Naive thymus-derived CD8-positive, alpha-beta T cell (primary cell): ENCODE data around the gene NAT8. TPM values are rescaled to one million over a fixed set of nuclear protein-coding genes. Genes with fewer than 3 reads are reported as not detected.
"Not testable (repeated sequence)": the region's sequence is repeated elsewhere in the genome, so short reads cannot be mapped to it uniquely, and the experiment has no call there.

Experiments
- ATAC-seq, 2 donors: fragments of 150-1000 bp; cut with Tn5 transposase in 1 of 2; sonication (Bioruptor Pico), chemical (Tn5 transposase) in 1 of 2; 1 replicate in 1 of 2; 2 replicates in 1 of 2; pipeline ENCODE4 v1.10.0; 2021; ENCODE audit warnings: mild to moderate bottlenecking in 2 of 2, moderate library complexity in 2 of 2
- POLR2A ChIA-PET: fragments of 350-600 bp; sonication (Branson Sonifier 250); formaldehyde crosslinking; loops from one replicate; lab custom pipeline; 2021; ENCODE audit warnings: antibody characterized with exemption; lab: Charles Lee
- DNase-seq, 10 donors: peaks; one replicate each; pipeline versions ENCODE4 v3.0.0 to v3.0.0-alpha.2; 2020 to 2022
- H3K27ac Mint-ChIP-seq, 10 donors: one replicate each; pipeline ENCODE4 v1.8.0; 2020 to 2022; ENCODE audit warnings: mild to moderate bottlenecking in 10 of 10, mixed read lengths in 10 of 10, moderate library complexity in 4 of 10, inconsistent platforms in 1 of 10
- H3K27me3 Mint-ChIP-seq, 5 donors: one replicate each; pipeline ENCODE4 v1.8.0; 2021 to 2022; ENCODE audit warnings: mixed read lengths in 5 of 5
- H3K36me3 Mint-ChIP-seq, 3 donors: one replicate each; pipeline ENCODE4 v1.8.0; 2020 to 2022; ENCODE audit warnings: mixed read lengths in 3 of 3, mild to moderate bottlenecking in 2 of 3, inconsistent platforms in 1 of 3
- H3K4me1 Mint-ChIP-seq, 4 donors: one replicate each; pipeline ENCODE4 v1.8.0; 2021 to 2022; ENCODE audit warnings: mixed read lengths in 4 of 4
- H3K4me3 Mint-ChIP-seq, 10 donors: one replicate each; pipeline ENCODE4 v1.8.0; 2020 to 2022; ENCODE audit warnings: mild to moderate bottlenecking in 10 of 10, mixed read lengths in 10 of 10, moderate library complexity in 6 of 10, inconsistent platforms in 1 of 10
- H3K9me3 Mint-ChIP-seq, 9 donors: one replicate each; pipeline ENCODE4 v1.8.0; 2020 to 2022; ENCODE audit warnings: mixed read lengths in 9 of 9, mild to moderate bottlenecking in 3 of 9, inconsistent platforms in 1 of 9, moderate library complexity in 1 of 9
- polyA plus RNA-seq, 3 donors: library from polyadenylated mRNA; unstranded; fragments of 300-500 nt; fragmentation: Illumina TruSeq; gene quantifications; one replicate each; pipeline ENCODE4 v1.2.3, GENCODE V29; 2021
- total RNA-seq, 8 experiments: library from RNA in 2 of 8; stranded (reverse) in 2 of 8; gene quantifications; one replicate each; pipeline ENCODE4 v1.2.3 and lab custom pipeline; 2021 to 2026

The NAT8 gene, protein sequence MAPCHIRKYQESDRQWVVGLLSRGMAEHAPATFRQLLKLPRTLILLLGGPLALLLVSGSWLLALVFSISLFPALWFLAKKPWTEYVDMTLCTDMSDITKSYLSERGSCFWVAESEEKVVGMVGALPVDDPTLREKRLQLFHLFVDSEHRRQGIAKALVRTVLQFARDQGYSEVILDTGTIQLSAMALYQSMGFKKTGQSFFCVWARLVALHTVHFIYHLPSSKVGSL
- total RNA-seq (not detected), polyA plus RNA-seq (not detected), total RNA-seq (lab: John Stamatoyannopoulos, UW) (0 reads per million in 6 experiments)

GRCh38 chr2:73642338-73643018 lies at the start of gene NAT8:
Gene NAT8, minus strand, starts transcription at chr2:73642422. Its CDS starts 794 bp downstream, at chr2:73641628.
- Mint-ChIP-seq H3K36me3 (peaks cover 0 to 23% (median 2%) of the 10 kb centered on the region in 3 donors), H3K27me3 (peaks cover 9 to 49% (median 20%) of the 10 kb centered on the region in 5 donors), H3K9me3 (peaks cover 0 to 26% (median 11%) of the 10 kb centered on the region in 9 donors), H3K4me3 (no peak within 1 kb of the TSS), H3K4me1 (no peaks in the 10 kb centered on the region), H3K27ac (peak within 1 kb of the TSS in 2 of 10 donors; percentile 30 to 47)
- DNase-seq (no peak), ATAC-seq (no peak)
- POLR2A ChIA-PET, result no interaction called here

- Mint-ChIP-seq H3K9me3 (peaks cover 0 to 19% (median 4%) of the 10 kb centered on the region in 9 donors), H3K36me3 (peaks cover 0 to 10% (median 6%) of the 10 kb centered on the region in 3 donors)
- H3K27me3 Mint-ChIP-seq, H3K27ac Mint-ChIP-seq, H3K4me3 Mint-ChIP-seq, H3K4me1 Mint-ChIP-seq, POLR2A ChIA-PET: not testable (repeated sequence)
- ATAC-seq, result peak; percentile 74 to 79
- peak in 6 of 10 donors; percentile 6 to 24 (median 9) for DNase-seq
These were observed 48.3 kb upstream of the NAT8 start for GRCh38 chr2:73690372-73691088.

- H3K4me3 Mint-ChIP-seq, POLR2A ChIA-PET, H3K27ac Mint-ChIP-seq, H3K27me3 Mint-ChIP-seq, H3K4me1 Mint-ChIP-seq, DNase-seq, ATAC-seq: not testable (repeated sequence)
- Mint-ChIP-seq H3K36me3 (peaks cover 0 to 10% (median 6%) of the 10 kb centered on the region in 3 donors), H3K9me3 (peaks cover 0 to 19% (median 4%) of the 10 kb centered on the region in 9 donors)
These were observed 46.3 kb upstream of the NAT8 start for GRCh38 chr2:73688494-73688893.

DNA sequence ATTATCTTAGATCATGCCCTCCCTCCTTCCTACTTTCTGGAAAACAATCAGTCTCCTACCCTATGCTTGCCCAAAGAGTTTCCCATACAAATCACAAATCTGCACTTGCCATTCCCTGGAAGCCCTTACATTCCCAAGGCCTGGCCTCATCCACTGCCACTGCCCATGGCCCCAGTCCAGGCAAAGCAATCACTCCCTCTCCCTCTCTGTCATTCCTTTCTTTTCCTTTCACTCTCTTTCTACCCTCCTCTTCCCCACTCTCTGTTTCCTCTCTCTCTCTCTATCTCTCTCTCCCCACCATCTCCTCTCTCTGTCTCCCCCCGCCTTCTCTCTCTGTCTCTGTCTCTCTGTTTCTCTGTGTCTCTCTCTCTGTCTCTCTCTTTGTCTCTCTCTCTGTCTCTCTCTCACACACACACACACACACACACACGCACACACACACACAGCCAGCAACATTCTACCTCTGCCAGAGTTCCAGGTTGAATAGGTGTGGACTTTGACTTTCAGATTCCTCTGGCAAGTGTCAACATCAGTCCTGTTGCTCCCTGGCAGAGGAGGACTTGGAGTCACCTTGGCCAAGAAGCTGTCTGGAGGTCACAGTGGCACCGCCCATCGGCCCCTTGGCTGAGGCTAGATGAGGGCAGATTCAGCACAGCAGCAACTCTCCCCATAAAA lies 43.7 kb upstream of the NAT8 start:
- Mint-ChIP-seq H3K9me3 (peaks cover 0 to 19% (median 4%) of the 10 kb centered on the region in 9 donors), H3K27ac (peak overlapping the region in 2 of 10 donors; percentile 7 to 12), H3K36me3 (peaks cover 0 to 10% (median 6%) of the 10 kb centered on the region in 3 donors), H3K4me3 (no peak overlapping the region), H3K4me1 (no peaks in the 10 kb centered on the region), H3K27me3 (peaks cover 0 to 2% (median 0%) of the 10 kb centered on the region in 5 donors)
- no peak for DNase-seq
- ATAC-seq, result no peak
- POLR2A ChIA-PET, result no interaction called here

- DNase-seq, ATAC-seq, H3K27ac Mint-ChIP-seq, H3K27me3 Mint-ChIP-seq, H3K4me1 Mint-ChIP-seq, H3K4me3 Mint-ChIP-seq, POLR2A ChIA-PET: not testable (repeated sequence)
- Mint-ChIP-seq H3K9me3 (peaks cover 0 to 19% (median 4%) of the 10 kb centered on the region in 9 donors), H3K36me3 (peaks cover 0 to 10% (median 6%) of the 10 kb centered on the region in 3 donors)
These were observed 42.7 kb upstream of the NAT8 start for GRCh38 chr2:73684905-73685304.

- peaks cover 0 to 16% (median 4%) of the 10 kb centered on the region in 9 donors for H3K9me3 Mint-ChIP-seq
- peaks cover 0 to 10% (median 6%) of the 10 kb centered on the region in 3 donors for H3K36me3 Mint-ChIP-seq
- POLR2A ChIA-PET, H3K4me1 Mint-ChIP-seq, ATAC-seq, H3K27ac Mint-ChIP-seq, H3K27me3 Mint-ChIP-seq, DNase-seq, H3K4me3 Mint-ChIP-seq: not testable (repeated sequence)
These were observed 42.1 kb upstream of the NAT8 start for GRCh38 chr2:73684325-73684724.

DNA sequence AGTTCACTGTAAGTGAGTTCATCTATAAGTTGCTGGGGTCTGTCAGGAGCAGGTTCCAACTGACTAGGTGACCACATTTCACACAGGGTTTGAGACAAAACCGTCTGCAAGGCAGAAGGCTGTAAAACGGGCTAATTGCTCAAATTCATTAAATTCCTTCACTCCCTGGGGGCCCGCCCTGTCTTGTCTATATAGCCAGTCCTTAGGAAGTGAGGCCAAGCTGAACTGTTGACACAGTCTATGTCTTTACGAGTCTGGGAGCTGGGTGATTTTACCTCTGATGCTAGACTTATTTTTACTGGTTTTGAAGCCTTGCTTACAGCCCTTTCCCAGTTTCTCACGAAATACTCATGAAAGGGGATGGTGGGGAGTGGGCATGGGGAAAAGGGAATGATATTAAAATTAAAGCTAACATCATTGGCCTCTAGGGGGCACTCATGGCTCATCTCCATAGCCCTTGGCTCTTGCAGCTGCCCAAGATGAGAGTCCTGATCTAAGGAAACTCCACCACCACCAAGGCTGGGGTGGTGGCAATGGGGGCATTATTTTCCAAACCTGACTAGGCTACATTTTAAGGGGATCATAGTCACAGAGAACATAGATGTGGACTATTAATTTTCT lies 37.8 kb upstream of the NAT8 start:
- ATAC-seq, result not testable (repeated sequence)

DNA sequence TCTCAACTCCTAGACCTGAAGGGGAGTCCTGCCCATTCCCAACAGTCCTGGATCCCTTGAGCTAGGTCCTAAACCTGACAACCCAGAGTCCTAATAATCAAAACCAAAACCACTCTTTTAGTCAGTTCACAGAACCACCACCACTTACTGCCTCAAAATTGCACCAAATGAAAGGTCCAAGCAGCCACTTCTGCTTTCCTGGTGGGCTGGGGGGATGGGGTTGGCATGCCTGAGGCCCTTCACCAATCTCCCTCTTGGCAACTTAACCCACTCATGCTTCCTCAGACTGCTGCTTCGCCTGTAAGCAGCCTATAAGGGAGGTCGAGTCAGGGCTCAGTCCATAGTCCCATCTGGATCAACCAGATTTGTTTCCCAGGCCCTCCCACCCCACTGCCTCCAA lies 37.0 kb upstream of the NAT8 start:
- H3K27ac Mint-ChIP-seq, H3K36me3 Mint-ChIP-seq, H3K4me3 Mint-ChIP-seq, DNase-seq, POLR2A ChIA-PET, ATAC-seq, H3K27me3 Mint-ChIP-seq, H3K4me1 Mint-ChIP-seq, H3K9me3 Mint-ChIP-seq: not testable (repeated sequence)

More for the DNA sequence above, 37.8 kb upstream of the NAT8 start:
- H3K27me3 Mint-ChIP-seq, H3K36me3 Mint-ChIP-seq, POLR2A ChIA-PET, H3K4me1 Mint-ChIP-seq, DNase-seq, H3K27ac Mint-ChIP-seq, H3K4me3 Mint-ChIP-seq, H3K9me3 Mint-ChIP-seq: not testable (repeated sequence)

- H3K27me3 Mint-ChIP-seq, H3K4me1 Mint-ChIP-seq, H3K4me3 Mint-ChIP-seq, DNase-seq, ATAC-seq, H3K27ac Mint-ChIP-seq, H3K9me3 Mint-ChIP-seq, POLR2A ChIA-PET: not testable (repeated sequence)
- peaks cover 0 to 10% (median 9%) of the 10 kb centered on the region in 3 donors for H3K36me3 Mint-ChIP-seq
These were observed 35.8 kb upstream of the NAT8 start for GRCh38 chr2:73678008-73678407.

GRCh38 chr2:73676211-73676610 lies 34.0 kb upstream of the NAT8 start:
- H3K4me1 Mint-ChIP-seq, DNase-seq, H3K27ac Mint-ChIP-seq, ATAC-seq, H3K27me3 Mint-ChIP-seq, H3K4me3 Mint-ChIP-seq, H3K9me3 Mint-ChIP-seq, POLR2A ChIA-PET: not testable (repeated sequence)
- peaks cover 0 to 16% (median 12%) of the 10 kb centered on the region in 3 donors for H3K36me3 Mint-ChIP-seq

- not testable (repeated sequence) for ATAC-seq, H3K27ac Mint-ChIP-seq
These were observed 32.5 kb upstream of the NAT8 start for GRCh38 chr2:73674696-73675157.

GRCh38 chr2:73669976-73670375 lies 27.8 kb upstream of the NAT8 start:
- Mint-ChIP-seq H3K27me3 (peaks cover 0 to 14% (median 4%) of the 10 kb centered on the region in 5 donors), H3K36me3 (peaks cover 10 to 26% (median 17%) of the 10 kb centered on the region in 3 donors)
- DNase-seq, H3K27ac Mint-ChIP-seq, H3K4me3 Mint-ChIP-seq, H3K9me3 Mint-ChIP-seq, H3K4me1 Mint-ChIP-seq, POLR2A ChIA-PET, ATAC-seq: not testable (repeated sequence)

More at GRCh38 chr2:73674696-73675157, 32.5 kb upstream of the NAT8 start:
- H3K9me3 Mint-ChIP-seq, H3K27me3 Mint-ChIP-seq, DNase-seq, H3K4me1 Mint-ChIP-seq, H3K4me3 Mint-ChIP-seq, POLR2A ChIA-PET: not testable (repeated sequence)
- H3K36me3 Mint-ChIP-seq, result peaks cover 0 to 18% (median 16%) of the 10 kb centered on the region in 3 donors
